ENCODE results near the gene WDR86. TPM values are rescaled to one million over a fixed set of nuclear protein-coding genes. Genes with fewer than 3 reads are reported as not detected.

WDR86 gene
- polyA plus RNA-seq, 4 donors, result 1.1 to 4.3 (median 1.8) TPM; not detected in 1

DNA sequence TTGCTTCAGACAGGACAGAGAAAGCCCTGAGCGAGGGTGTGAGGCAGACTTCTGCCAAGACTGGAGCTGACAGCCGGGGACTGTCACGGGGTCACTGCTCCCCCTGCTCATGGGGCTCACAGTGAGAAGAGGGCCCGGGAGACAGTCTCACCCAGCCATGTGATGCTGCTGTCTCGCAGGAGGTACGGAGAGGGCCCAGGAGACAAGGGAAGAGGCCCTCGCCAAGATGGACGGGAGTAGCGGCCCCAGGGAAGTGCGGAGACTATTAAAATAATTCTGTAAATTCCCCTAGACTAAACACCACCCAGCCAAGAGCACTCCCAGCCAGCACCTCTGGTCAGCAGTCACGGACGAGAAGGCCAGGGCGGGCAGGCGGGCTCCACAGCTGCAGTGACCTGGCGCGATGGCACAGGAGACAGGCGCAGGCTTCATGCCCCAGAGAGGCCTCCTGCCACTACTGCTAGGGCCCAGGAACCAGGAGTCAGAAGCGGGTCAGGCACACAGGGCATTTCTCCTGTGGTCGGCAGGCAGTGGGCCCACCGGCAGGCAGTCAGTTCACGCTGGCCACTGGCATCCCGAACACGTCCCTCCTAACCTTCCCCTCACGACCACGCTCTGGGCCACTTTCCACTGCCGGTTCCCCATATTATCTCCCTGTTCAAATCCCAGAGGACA, 24.1 kb downstream of the WDR86 start:
- no peak overlapping the region for H3K4me3 ChIP-seq (ENCODE audit: low read depth in 1 of 3, low read length in 3 of 3)
- no peak for FAIRE-seq
- peaks cover 0 to 8% (median 0%) of the 10 kb centered on the region in 3 donors for H3K4me1 ChIP-seq (ENCODE audit: control insufficient read depth in 3 of 3, insufficient read depth in 2 of 3, low read depth in 1 of 3, low read length in 2 of 3)
- no peaks in the 10 kb centered on the region for H3K9me3 ChIP-seq (ENCODE audit: control insufficient read depth in 2 of 2, insufficient read depth in 1 of 2, low read depth in 1 of 2, low read length in 1 of 2)
- H3K36me3 ChIP-seq (ENCODE audit: control insufficient read depth in 3 of 3, insufficient read depth in 2 of 3, low read depth in 1 of 3, low read length in 3 of 3), result peaks cover 0 to under 1% (median 0%) of the 10 kb centered on the region in 3 donors
- H3K27ac ChIP-seq (ENCODE audit: low read depth in 1 of 3, low read length in 2 of 3), result no peak overlapping the region
- no peak for DNase-seq
- peaks cover 0 to 31% (median 4%) of the 10 kb centered on the region in 3 donors for H3K27me3 ChIP-seq (ENCODE audit: control insufficient read depth in 3 of 3, insufficient read depth in 3 of 3, low read length in 3 of 3)
- 85 to 89% (median 85%) methylated on average over 25 to 26 of the region's 26 CpGs for WGBS, 3 donors

DNA sequence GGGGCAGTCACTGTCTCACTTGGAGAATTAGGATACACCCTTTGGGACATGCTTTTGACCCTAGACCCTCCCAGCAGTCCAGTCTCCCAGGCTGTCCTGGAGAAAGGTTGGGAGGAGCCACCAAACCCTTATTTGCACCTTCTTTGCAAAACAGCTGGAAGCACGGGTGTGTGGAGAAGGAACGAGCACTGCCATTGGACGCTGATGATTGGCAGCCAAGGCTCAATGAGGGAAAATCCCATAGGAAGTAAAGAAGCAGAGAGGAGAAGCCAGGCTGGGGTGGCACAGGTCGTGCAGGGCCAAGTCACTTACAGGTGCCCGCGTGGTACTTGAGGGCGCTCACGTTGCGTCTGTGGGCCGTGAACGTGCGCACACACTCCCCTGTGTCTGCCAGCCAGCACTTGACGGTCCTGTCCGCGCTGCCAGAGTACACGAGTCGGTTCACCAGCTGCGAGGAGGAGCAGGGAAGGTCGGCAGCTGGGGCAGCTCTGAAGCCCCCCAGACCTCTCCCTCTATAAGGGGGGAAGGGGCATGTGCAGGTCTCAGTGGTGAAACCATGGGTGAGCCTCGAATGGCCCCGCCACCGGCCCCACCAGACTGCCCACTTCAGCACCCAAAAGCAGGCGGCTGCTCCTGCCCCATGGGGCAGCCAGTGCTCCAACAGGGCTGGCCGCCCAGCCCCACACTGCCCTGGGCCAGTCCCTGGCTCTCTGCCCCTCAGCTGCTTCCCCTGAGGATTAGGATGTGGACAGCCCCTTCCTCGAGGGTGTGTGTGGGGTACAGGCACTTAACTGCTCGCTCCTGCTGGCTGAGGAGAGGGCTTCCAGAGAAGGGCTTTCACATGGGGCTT, 24.8 kb downstream of the WDR86 start:
- no peak overlapping the region for H3K27ac ChIP-seq (ENCODE audit: low read depth in 1 of 3, low read length in 2 of 3)
- WGBS, 3 donors, result 82 to 84% (median 83%) methylated on average over 26 of the region's 26 CpGs
- DNase-seq (no peak), FAIRE-seq (no peak)
- no peaks in the 10 kb centered on the region for H3K9me3 ChIP-seq (ENCODE audit: control insufficient read depth in 2 of 2, insufficient read depth in 1 of 2, low read depth in 1 of 2, low read length in 1 of 2)
- H3K27me3 ChIP-seq (ENCODE audit: control insufficient read depth in 3 of 3, insufficient read depth in 3 of 3, low read length in 3 of 3), result peaks cover 0 to 32% (median 4%) of the 10 kb centered on the region in 3 donors
- H3K36me3 ChIP-seq (ENCODE audit: control insufficient read depth in 3 of 3, insufficient read depth in 2 of 3, low read depth in 1 of 3, low read length in 3 of 3), result peaks cover 0 to 6% (median 0%) of the 10 kb centered on the region in 3 donors
- H3K4me1 ChIP-seq (ENCODE audit: control insufficient read depth in 3 of 3, insufficient read depth in 2 of 3, low read depth in 1 of 3, low read length in 2 of 3), result peaks cover 0 to 8% (median 0%) of the 10 kb centered on the region in 3 donors
- H3K4me3 ChIP-seq (ENCODE audit: low read depth in 1 of 3, low read length in 3 of 3), result no peak overlapping the region

DNA sequence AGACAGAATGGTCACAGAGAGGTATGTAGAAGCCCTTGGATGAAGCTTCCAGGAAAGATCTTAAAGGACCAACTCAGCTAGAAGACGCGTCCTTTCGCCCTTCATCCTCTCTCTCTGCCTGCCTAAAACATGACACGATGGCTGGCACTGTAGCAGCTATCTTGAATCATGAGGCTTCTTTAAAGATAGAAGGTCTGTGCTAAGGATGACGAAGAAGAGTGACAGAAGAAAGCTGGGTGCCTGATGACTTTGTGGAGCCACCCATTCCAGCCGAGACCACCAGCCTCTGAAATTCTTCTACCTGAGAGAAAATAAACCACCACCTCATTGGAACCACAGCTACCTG, 25.5 kb downstream of the WDR86 start:
- WGBS, 3 donors, result 83 to 93% (median 86%) methylated on average over 6 of the region's 6 CpGs

DNA sequence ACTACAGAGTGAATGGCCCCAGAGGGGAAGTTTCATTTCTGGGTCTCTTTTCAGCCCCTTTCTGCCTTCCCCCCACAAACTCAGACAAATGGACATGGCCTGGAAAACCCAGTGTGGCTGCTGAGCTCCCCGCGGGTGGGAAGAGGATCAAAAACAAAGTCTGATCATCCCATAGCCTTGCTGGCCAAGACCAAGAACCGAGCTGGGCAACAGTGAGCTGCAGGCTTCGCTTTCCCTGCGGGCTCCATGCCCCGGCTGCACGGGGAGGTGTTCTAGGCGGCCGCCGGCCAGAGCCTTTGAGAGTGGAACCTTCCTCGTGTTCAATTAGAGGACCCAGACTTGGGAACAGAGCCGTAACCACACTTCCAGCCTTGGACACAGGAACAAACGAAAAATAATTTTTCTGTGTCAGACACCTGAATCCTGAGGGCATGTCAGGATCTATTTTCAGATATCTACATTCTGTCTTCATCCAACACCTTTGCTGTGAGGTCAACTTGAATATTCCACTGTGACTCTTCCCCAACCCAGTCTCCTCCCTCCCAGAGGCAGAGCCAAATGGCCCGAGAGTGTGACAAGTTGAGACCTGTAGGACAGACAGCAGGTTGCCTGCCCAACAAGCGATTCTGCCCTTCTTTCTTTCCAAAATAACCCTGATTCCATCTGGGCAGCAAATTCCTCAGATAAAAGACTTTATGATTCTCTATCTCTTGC, 26.0 kb downstream of the WDR86 start:
- DNase-seq, result no peak
- 78 to 84% (median 81%) methylated on average over 15 of the region's 15 CpGs for WGBS, 3 donors

More for the DNA sequence above, 25.5 kb downstream of the WDR86 start:
- Histone ChIP-seq H3K9me3 (ENCODE audit: control insufficient read depth in 2 of 2, insufficient read depth in 1 of 2, low read depth in 1 of 2, low read length in 1 of 2) (no peaks in the 10 kb centered on the region), H3K4me3 (ENCODE audit: low read depth in 1 of 3, low read length in 3 of 3) (no peak overlapping the region), H3K27ac (ENCODE audit: low read depth in 1 of 3, low read length in 2 of 3) (no peak overlapping the region), H3K27me3 (ENCODE audit: control insufficient read depth in 3 of 3, insufficient read depth in 3 of 3, low read length in 3 of 3) (peaks cover 0 to 32% (median 4%) of the 10 kb centered on the region in 3 donors), H3K4me1 (ENCODE audit: control insufficient read depth in 3 of 3, insufficient read depth in 2 of 3, low read depth in 1 of 3, low read length in 2 of 3) (peaks cover 0 to 8% (median 0%) of the 10 kb centered on the region in 3 donors), H3K36me3 (ENCODE audit: control insufficient read depth in 3 of 3, insufficient read depth in 2 of 3, low read depth in 1 of 3, low read length in 3 of 3) (peaks cover 0 to 13% (median 0%) of the 10 kb centered on the region in 3 donors)
- DNase-seq (no peak), FAIRE-seq (no peak)

DNA sequence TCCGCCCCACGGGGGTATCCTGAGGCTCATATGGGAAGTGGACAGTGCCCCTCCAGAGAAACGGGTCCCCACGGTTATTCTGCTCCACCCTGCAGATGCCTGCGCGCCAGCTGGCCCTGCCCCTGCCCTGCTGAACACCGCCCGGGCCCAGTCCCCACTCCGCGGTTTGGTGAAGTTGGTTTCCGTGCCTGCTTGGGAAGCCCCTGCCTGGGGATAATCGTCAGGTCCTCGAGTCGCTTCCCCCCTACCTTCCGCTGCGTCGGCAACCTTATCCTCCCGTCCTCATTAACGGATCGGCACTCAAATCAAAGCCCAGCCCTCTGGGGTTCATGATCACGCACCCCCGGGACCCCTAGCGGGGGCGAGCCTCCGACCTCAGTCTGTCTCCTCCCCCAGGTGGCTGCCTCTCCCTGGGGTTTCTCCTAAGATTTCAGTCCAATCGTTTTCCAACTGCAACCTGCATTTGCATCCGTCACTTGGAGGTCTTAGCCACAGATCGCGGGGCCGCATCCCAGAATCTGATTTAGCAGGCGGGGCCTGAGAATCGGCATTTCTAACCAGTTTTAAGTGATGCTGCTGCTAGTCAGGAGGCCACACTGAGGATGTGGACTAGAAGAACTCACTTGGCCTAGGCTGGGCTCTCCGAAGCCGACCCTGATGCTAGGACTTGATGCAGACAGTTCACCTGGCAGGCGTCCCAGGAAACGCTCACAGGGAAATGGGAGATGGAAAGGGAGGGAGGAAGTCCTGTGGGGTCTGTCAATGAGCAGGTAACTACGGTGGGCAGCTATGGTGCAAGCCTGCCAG, 27.6 kb downstream of the WDR86 start:
- 14 to 23% (median 21%) methylated on average over 33 to 37 of the region's 37 CpGs for WGBS, 3 donors
- H3K4me3 ChIP-seq (ENCODE audit: low read depth in 1 of 3, low read length in 3 of 3), result peak overlapping the region in 1 of 3 donors; percentile 26

More for the DNA sequence above, 26.0 kb downstream of the WDR86 start:
- peaks cover 0 to 32% (median 4%) of the 10 kb centered on the region in 3 donors for H3K27me3 ChIP-seq (ENCODE audit: control insufficient read depth in 3 of 3, insufficient read depth in 3 of 3, low read length in 3 of 3)
- H3K4me1 ChIP-seq (ENCODE audit: control insufficient read depth in 3 of 3, insufficient read depth in 2 of 3, low read depth in 1 of 3, low read length in 2 of 3), result peaks cover 0 to 8% (median 0%) of the 10 kb centered on the region in 3 donors
- no peak overlapping the region for H3K27ac ChIP-seq (ENCODE audit: low read depth in 1 of 3, low read length in 2 of 3)
- no peaks in the 10 kb centered on the region for H3K9me3 ChIP-seq (ENCODE audit: control insufficient read depth in 2 of 2, insufficient read depth in 1 of 2, low read depth in 1 of 2, low read length in 1 of 2)
- no peak overlapping the region for H3K4me3 ChIP-seq (ENCODE audit: low read depth in 1 of 3, low read length in 3 of 3)
- no peak for FAIRE-seq
- peaks cover 0 to 17% (median 2%) of the 10 kb centered on the region in 3 donors for H3K36me3 ChIP-seq (ENCODE audit: control insufficient read depth in 3 of 3, insufficient read depth in 2 of 3, low read depth in 1 of 3, low read length in 3 of 3)

DNA sequence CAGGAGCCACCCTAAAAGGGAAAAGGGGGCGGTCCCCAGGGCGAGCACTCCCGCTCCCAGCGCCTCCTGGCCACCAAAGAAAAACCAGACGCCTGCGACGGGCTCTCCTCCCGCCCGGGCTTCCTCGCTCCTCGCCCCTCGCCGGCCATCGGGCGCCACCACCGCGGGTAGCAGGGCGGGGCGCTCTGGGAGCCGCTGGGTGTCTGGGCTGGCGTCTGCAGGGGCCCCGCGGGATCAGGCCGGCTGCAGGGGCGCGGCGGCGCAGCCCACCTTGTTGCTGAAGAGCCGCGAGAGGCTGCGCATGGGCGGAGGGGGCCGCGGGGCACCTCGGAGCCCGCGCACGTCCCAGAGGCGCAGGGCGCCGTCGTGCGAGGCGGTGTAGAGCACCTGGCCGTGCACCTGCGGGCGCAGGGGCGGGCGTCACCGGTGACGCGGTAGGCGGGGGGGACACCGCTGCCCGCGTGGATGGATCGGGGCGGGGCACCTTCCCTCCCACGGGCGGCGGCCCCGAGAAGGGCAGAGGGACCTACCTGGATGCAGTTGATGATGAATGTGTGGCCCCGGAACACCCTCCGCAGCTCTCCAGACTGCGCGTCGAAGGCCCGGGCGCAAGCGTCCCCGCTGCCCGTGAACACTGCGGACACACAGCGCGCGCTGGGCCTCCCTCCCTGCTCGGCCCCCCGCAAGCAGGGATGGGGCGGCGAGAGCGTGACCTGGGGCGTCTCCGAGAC, 28.3 kb downstream of the WDR86 start:
- DNase-seq (peak in 1 of 2 donors; percentile 40), FAIRE-seq (no peak)
- Histone ChIP-seq H3K36me3 (ENCODE audit: control insufficient read depth in 3 of 3, insufficient read depth in 2 of 3, low read depth in 1 of 3, low read length in 3 of 3) (peaks cover 8 to 36% (median 8%) of the 10 kb centered on the region in 3 donors), H3K4me3 (ENCODE audit: low read depth in 1 of 3, low read length in 3 of 3) (peak overlapping the region in 1 of 3 donors; percentile 26), H3K9me3 (ENCODE audit: control insufficient read depth in 2 of 2, insufficient read depth in 1 of 2, low read depth in 1 of 2, low read length in 1 of 2) (no peaks in the 10 kb centered on the region), H3K27me3 (ENCODE audit: control insufficient read depth in 3 of 3, insufficient read depth in 3 of 3, low read length in 3 of 3) (peaks cover 0 to 32% (median 4%) of the 10 kb centered on the region in 3 donors), H3K4me1 (ENCODE audit: control insufficient read depth in 3 of 3, insufficient read depth in 2 of 3, low read depth in 1 of 3, low read length in 2 of 3) (peaks cover 0 to 8% (median 0%) of the 10 kb centered on the region in 3 donors), H3K27ac (ENCODE audit: low read depth in 1 of 3, low read length in 2 of 3) (no peak overlapping the region)
- whole genome bisulfite sequencing, 3 donors, result 3 to 7% (median 3%) methylated on average over 63 to 83 of the region's 83 CpGs

More for the DNA sequence above, 27.6 kb downstream of the WDR86 start:
- DNase-seq (no peak), FAIRE-seq (no peak)
- Histone ChIP-seq H3K27ac (ENCODE audit: low read depth in 1 of 3, low read length in 2 of 3) (no peak overlapping the region), H3K36me3 (ENCODE audit: control insufficient read depth in 3 of 3, insufficient read depth in 2 of 3, low read depth in 1 of 3, low read length in 3 of 3) (peaks cover 4 to 30% (median 5%) of the 10 kb centered on the region in 3 donors), H3K4me1 (ENCODE audit: control insufficient read depth in 3 of 3, insufficient read depth in 2 of 3, low read depth in 1 of 3, low read length in 2 of 3) (peaks cover 0 to 8% (median 0%) of the 10 kb centered on the region in 3 donors), H3K27me3 (ENCODE audit: control insufficient read depth in 3 of 3, insufficient read depth in 3 of 3, low read length in 3 of 3) (peaks cover 0 to 32% (median 4%) of the 10 kb centered on the region in 3 donors), H3K9me3 (ENCODE audit: control insufficient read depth in 2 of 2, insufficient read depth in 1 of 2, low read depth in 1 of 2, low read length in 1 of 2) (no peaks in the 10 kb centered on the region)

DNA sequence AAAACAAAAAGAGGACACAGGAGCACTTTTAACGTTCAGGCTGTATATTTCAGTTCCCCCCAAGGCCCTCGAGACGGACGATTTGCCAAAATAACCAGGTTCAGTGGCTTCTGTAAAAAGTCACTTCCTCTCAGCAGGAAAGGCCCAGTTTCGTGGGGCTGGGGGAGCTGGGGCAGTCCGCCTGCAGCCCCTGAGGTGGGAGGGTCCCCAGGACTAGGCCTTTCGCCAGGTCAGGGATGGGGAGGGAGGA, 28.8 kb downstream of the WDR86 start:
- Histone ChIP-seq H3K27ac (ENCODE audit: low read depth in 1 of 3, low read length in 2 of 3) (no peak overlapping the region), H3K36me3 (ENCODE audit: control insufficient read depth in 3 of 3, insufficient read depth in 2 of 3, low read depth in 1 of 3, low read length in 3 of 3) (peaks cover 9 to 41% (median 11%) of the 10 kb centered on the region in 3 donors), H3K9me3 (ENCODE audit: control insufficient read depth in 2 of 2, insufficient read depth in 1 of 2, low read depth in 1 of 2, low read length in 1 of 2) (no peaks in the 10 kb centered on the region), H3K27me3 (ENCODE audit: control insufficient read depth in 3 of 3, insufficient read depth in 3 of 3, low read length in 3 of 3) (peaks cover 0 to 32% (median 4%) of the 10 kb centered on the region in 3 donors), H3K4me1 (ENCODE audit: control insufficient read depth in 3 of 3, insufficient read depth in 2 of 3, low read depth in 1 of 3, low read length in 2 of 3) (peaks cover 0 to 8% (median 0%) of the 10 kb centered on the region in 3 donors), H3K4me3 (ENCODE audit: low read depth in 1 of 3, low read length in 3 of 3) (no peak overlapping the region)
- FAIRE-seq (no peak), DNase-seq (no peak)
- WGBS, 3 donors, result 31 to 40% (median 32%) methylated on average over 6 to 7 of the region's 7 CpGs

All from small intestine (tissue), 7 donors.